ENCODE results near the gene ZCCHC3.
"Not testable (repeated sequence)": the region's sequence is repeated elsewhere in the genome, so short reads cannot be mapped to it uniquely, and the experiment has no call there.

The ZCCHC3 gene

DNA sequence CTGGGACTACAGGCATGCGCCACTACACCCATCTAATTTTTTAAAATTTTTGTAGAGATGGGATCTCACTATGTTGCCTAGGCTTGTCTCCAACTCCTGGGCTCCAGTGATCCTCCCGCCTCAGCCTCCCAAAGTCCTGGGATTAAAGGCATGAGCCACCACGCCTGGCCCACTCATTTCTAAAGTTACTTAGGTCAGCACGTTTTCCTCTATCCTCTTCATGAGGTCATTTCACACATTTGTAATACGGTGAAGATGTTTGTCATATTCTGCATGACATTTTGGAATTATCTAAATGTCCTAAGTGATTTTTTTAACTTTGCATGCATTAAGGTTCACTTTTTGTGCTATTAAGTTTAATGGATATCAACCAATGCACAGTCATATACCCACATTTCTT, 16.0 kb downstream of the ZCCHC3 start:
- no peak for DNase-seq (ENCODE audit: low read depth in 2 of 2)

DNA sequence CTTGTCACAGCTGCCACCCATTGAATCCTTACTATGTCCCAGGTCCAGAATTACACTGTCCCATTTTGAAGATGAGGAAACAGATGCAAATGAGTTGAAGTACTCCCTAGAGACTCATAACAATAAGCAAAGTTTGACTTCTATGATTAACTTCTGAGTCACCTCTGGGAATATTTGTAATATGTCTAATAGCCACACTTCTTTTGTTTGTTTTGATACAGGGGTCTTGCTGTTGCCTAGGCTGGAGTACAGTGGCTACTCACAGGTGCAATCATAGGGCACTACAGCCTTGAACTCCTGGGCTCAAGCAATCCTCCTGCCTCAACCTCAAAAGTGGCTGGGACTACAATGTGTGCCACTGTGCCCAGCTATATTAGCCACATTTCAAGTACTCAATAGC, 16.6 kb downstream of the ZCCHC3 start:
- no peak for DNase-seq (ENCODE audit: low read depth in 2 of 2)

DNA sequence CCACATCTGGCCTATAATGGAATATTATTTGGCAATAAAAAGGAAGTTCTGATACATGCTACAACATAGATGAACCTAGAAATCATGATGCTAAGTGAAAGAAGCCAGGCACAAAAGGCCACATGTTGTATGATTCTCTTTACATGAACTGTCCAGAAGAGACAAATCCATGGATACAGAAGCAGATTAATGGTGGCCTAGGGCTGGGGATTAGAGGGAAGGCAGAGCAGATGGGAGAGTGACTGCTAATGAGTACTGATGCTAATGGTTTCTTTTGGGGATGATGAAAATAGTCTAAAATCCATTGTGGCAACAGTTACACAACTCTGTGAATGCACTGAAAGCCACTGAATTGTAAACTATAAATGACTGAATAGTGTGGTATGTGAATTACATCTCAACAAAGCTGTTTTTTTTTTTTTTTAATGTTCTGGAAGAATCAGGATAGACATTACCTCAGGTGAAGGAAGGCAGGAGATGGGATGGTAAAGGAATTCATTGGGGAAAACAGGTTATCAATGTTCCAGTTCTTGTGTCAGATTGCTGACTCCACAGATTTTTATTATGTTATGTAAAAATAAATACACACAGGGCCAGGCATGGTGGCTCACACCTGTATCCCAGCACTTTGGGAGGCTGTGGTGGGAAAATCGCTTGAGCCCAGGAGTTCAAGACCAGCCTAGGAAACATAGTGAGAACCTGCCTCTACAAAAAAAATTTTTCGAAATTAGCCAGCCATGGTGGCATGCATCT, 19.1 kb downstream of the ZCCHC3 start:
- no peak for DNase-seq (ENCODE audit: low read depth in 2 of 2)

DNA sequence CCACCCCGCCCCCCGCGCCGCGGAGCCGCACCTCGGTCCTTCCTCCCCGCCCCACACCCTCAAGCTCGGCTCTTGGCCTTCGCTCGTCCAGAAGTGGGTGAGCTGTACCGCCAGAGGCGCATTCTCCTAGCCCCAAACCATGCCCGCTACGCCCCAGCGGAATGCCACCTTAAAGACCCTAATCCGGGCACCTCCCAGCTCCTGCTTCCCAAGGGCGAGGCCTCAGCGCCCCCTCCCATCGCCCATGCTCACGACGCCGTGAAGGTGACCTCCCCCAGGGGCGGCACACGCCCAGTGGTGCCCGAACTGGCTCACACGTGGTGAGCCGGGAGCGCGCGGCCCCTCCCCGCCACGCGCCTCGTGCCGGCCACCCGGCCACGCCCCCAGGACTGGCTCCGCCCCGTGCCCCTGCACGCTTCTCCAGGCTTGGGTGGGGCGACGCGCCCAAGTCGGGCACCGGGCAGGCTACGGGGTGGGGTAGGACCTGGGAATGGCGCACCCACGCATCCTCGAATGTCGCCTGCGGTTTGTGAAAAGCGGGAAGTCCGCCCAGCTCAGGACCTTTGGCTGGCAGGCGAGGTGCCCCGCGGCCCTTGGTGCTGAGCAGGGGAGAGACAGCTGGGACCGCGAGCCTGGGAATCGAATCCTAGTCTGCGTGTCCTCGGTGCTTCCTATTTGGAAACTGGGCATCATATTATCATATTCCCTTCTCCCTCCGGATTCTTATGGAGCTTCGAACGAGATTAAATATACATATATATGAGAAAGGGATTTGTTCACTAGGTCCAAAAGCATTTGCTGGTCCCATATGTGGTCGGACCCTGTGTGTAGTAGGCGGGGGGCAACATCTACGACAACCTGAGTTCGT, 27.0 kb downstream of the ZCCHC3 start:
- DNase-seq (ENCODE audit: low read depth in 2 of 2), result peak; percentile 82 to 83

DNA sequence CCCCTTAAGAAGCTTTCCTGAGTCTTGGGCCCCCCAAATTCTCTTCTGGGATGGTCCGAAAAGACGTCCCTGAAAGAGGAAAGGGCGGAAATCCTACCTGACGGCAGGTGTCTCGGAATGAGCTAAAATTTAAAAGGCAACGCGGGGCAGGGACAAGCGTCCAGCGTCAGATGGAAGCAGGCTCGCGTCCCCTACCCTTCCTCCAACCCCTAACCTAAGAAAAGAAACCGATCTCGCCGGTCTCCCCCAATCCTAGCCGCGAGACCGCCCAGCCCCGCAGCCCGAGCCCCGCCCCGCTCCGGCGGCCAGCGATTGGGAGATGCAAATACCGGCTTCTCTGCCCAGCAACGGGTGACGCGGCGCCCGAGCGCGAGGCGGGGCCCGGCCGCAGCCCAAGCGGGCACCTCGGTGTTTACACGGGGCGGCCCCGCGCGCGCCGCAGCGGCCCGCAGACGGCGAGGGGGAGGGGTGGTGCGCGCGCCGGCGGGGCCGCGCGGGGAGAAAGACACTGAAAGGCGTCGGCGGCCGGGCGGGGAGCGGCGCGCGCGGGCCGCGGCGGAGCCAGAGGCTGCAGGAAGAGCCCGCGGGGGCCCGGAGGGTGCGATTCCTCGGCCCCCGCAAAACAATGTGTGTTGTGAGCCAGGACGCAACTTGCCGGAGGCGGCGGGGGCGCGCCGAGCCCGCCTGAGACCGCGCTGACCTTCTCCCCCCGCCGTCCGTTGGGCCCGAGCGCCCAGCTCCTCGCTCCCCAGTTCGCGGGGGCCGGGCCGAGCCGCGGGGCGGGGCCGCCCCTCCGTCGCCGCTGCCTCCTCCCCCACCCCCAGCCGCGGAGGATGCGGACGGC, 27.9 kb downstream of the ZCCHC3 start, which contains the start of gene SOX12:
Gene SOX12, plus strand, starts transcription at position 508 of the 844 bp plus-strand sequence. CDS start 373 bp downstream, outside the sequence.
- DNase-seq (ENCODE audit: low read depth in 2 of 2), result peak; percentile 93 to 96

DNA sequence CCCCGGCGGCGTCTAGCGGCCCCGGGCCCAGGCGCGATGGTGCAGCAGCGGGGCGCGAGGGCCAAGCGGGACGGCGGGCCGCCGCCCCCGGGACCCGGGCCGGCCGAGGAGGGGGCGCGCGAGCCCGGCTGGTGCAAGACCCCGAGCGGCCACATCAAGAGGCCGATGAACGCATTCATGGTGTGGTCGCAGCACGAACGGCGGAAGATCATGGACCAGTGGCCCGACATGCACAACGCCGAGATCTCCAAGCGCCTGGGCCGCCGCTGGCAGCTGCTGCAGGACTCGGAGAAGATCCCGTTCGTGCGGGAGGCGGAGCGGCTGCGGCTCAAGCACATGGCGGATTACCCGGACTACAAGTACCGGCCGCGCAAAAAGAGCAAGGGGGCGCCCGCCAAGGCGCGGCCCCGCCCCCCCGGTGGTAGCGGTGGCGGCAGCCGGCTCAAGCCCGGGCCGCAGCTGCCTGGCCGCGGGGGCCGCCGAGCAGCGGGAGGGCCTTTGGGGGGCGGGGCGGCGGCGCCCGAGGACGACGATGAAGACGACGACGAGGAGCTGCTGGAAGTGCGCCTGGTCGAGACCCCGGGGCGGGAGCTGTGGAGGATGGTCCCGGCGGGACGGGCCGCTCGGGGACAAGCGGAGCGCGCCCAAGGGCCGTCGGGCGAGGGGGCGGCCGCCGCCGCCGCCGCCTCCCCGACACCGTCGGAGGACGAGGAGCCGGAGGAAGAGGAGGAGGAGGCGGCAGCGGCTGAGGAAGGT, 28.7 kb downstream of the ZCCHC3 start:
- no peak for DNase-seq (ENCODE audit: low read depth in 2 of 2)

DNA sequence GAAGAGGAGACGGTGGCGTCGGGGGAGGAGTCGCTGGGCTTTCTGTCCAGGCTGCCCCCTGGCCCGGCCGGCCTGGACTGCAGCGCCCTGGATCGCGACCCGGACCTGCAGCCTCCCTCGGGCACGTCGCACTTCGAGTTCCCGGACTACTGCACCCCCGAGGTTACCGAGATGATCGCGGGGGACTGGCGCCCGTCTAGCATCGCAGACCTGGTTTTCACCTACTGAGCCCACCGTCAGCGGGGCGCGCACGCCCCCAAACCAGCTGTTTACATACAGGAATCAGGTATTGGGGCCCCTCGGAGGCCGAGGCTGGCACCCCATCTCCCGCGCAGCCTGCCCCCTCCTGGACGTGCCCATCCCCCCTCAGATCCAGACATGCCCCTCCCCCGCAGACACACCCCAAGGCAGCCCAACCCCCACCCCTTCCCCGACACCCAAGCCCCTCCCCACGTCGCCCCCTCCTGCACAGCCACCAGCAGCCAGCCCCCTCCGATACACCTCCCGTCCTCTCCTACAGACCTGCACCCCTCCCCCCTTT, 29.3 kb downstream of the ZCCHC3 start:
- no peak for DNase-seq (ENCODE audit: low read depth in 2 of 2)

DNA sequence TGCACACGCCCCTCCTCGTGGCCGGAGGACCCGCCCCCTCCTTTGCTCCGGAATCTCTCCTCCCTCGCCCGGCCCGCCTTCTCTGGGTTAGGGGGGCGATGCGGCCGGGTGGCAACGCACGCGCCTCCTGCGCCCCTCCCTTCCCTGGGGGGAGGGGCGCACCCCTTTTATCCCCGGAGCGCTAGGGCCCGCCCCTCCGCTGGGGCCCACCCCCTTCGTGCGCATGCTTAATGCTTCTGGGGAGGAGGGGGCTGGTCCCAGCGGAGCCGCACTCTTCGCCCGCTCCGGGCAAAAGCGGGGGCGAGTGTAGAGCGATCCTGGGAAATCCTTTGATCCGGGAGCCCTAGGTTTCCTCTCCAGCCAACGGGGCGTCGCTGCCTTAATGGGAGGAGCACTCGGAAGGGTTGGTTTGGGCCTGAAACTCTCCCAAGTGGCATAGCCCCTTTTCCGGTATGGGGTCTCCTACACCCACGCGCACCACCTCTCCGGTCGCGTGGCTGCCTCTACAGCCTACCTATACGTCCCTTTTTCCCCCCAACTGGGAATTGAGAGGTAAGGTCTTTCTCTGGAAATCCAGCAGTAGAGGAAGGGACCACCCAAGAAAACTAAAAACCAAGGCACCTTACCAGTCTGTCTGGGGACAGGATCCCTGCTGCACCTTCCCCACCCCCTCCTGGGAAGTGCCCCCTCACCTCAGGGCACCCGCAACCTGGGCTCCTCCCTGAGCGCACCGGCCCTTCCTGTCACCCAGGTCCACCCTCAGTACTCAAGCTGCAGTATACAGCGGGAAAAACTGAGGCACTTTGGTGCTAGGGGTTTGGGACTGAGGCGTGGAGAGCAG, 30.0 kb downstream of the ZCCHC3 start:
- DNase-seq (ENCODE audit: low read depth in 2 of 2), result peak; percentile 44 to 66

DNA sequence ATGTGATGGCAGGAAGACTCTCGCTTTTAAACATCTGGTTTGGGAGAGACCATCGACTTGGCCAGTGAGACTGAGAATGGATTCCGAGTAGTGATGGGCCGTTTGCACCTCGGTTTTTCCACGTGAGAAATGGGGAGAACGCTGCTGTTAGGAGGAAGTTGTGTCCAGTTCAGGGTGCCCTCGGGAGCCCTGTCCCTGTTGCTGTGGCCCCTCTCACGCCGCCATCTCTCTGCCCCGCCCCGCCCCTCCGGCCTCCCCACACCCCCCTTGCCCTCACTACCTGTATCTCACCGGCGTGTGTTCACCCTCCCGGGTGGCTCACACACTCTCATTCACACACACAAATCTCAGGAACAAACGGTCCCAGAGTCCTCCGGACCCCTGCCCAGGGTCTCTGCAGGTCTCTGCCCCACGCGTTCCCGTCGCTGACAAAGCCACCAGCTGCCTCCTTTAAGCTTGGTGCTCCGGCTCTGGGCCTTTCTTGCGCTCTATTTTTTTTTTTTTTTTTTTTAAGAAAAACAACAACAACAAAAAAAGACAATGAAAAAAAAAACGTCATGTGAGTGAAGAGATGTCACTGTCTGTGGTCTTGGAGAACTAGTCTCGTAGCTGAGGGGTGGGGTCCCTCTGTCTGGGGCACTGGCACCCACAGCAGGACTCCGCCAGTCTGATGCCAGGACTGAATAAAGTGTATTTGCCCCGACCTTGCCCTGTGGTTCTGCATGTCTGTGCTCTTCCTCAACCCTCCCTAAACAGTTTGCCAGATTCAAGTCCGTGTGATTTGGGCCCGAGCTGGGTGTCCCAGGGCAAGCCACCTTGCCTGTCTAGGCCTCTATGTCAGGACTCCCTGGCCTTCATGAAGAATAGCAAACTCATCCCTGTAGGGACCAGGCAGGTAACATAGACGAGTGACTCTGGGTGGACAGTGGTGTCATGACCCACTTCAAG, 30.9 kb downstream of the ZCCHC3 start:
- DNase-seq (ENCODE audit: low read depth in 2 of 2), result no peak

DNA sequence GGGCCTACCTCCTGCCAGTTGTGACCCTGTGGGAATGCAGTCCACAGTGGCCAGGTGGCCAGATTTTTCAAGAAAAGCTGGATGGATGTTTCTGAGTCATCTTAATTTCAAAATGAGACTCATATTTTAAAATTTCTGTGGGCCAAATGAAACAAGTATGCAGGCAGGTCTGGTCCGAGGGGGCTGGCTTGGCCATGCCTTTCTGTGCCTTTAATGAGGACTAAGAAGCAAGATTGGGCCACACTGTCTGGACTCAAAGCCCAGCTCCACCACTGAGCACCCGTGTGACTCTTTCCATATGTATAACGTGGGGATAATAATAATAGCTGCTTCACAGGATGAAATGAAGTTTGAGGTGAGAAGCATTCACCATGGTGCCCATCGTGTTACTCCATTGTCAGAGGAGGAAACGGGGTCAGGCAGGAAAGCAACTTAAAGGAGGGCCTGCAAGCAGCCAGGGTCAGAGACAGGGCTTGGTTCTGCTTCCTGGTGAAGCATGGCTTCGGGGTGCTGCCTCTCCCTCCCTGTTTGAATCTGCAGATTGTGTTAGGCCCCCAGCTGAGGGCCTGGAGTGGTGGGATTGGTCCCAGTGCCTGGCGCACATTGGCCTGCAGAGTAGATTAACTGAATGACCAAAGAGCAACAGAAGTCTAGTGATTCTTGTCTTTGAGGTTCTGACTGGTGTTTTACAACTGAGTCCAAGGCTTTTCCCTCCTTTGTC, 31.8 kb downstream of the ZCCHC3 start:
- DNase-seq (ENCODE audit: low read depth in 2 of 2), result no peak

DNA sequence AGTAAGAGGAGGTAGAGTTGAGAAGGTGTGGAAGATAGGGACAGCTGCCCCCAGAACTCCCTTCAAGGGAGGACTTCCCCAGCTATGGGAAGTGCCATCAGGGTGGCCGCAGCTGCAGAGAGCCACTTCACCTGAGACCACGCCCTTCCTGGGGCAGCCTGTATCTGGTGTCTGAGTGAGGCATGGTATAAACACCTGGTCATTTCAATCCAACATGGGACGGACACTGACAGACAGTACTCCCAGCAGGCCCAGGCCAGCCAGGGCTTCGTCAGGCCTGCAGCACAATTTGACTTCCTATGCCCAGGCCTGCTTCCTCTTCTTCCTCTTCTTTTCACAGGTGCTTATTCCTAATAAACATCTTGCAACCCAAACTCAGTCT, 32.5 kb downstream of the ZCCHC3 start:
- DNase-seq (ENCODE audit: low read depth in 2 of 2), result no peak

DNA sequence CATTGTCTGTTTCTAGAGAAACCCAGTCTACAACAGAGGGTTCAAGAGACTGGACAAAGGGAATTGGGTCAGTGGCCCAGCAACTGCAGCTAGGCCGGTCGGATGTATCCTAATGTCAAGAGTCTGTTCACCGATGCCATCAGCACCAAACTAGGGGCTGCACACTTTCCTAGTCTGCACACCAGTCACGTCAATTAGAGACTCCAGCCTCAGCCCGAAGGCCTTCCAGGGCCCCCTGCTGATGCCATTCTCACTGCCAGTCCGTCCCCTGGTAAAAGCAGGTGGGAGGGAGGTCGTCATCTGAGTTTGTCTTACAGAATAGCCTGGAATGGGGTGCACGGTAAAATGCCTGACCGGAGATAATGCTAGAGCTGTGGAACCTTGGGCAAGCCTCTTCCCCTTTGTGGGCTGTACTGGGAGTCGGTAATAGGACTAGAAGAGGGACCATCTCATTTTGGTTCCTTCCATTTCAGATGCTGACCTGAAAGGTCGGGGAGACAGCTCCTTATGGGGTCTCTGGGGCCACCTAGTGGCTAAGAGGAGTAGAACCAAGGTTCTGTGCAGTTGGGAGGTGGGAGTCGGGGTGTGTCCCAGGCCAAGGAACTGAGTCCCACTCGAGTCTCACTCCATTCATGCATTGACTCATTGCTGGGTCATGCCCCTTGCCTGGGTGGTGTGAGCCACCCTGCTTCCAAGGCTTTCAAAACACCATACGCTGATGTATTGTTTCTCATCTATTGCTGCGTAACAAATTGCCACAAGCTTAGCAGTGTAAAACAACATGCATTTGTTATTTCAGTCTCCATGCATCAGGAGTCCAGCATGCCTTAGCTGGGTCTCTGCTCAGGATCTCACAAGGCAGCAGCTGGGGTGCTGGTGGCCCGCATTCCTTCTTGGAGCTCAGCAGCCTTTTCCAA, 33.1 kb downstream of the ZCCHC3 start:
- DNase-seq (ENCODE audit: low read depth in 2 of 2), result peak in 1 of 2 donors; percentile 18

DNA sequence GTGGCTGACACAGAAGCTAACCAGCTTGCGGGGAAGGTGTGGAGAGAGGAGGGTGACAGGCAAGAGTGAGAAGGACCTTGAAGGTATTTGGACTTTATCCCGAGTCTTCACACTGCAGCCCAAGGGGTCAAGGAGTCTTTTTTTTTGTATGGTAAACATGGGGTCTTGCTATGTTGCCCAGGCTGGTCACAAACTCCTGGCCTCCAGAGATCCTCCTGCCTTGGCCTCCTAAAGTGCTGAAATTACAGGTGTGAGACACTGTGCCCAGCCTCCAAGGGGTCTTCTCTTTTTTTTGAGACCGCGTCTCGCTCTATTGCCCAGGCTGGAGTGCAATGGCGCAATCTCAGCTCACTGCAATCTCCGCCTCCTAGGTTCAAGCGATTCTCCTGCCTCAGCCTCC, 37.2 kb downstream of the ZCCHC3 start:
- no peak for DNase-seq (ENCODE audit: low read depth in 2 of 2)

DNA sequence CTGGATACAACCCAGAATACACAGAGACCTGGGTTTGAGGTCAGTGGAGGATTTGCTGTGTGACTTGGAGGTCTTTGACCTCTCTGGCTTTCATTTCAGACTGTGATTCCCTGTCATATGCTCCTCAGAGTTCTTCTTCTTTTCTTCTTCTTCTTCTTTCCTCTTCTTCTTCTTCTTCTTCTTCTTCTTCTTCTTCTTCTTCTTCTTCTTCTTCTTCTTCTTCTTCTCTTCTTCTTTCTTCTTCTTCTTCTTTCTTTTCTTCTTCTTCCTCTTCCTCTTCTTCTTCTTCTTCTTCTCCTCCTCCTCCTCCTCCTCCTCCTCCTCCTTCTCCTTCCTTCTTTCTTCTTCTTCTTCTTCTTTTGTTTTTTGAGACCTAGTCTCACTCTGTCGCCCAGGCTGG, 38.7 kb downstream of the ZCCHC3 start:
- DNase-seq (ENCODE audit: low read depth in 2 of 2), result not testable (repeated sequence)

DNA sequence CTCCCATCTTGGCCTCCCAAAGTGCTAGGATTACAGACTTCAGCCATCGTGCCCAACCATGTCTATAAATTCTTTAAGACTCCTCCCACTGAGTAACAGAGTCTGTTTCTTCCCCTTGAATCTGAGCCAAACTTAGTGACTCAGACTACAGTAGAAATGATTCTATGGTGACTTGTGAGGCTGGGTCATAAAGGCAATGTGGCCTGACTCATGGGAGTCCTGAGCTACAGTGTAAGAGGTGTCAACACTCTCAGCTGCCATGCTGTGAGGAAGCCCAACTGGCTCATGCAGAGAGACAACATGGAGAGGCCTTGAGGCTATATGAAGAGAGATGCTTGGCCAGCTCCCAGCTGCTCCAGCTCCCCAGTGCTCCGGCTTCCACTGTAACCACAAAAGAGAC, 44.3 kb downstream of the ZCCHC3 start:
- no peak for DNase-seq (ENCODE audit: low read depth in 2 of 2)

DNA sequence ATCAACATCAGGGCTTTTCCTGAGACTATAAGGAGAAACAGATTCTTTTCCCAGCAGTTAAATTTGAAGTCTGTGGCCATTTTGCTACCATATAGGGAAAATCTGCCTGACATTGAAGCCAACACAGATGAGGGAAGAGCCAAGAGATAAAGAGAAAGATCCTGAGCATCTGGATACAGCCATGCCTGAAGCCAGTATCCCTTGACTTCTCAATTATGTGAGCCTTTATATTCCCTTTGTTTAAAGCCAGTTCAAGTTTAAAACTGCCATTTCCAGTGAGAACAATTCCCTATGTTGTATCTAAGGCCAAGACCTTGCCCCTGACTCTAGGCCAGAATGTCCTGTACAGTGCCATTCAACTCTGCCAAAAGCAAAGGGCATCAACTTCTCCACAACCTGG, 45.7 kb downstream of the ZCCHC3 start:
- DNase-seq (ENCODE audit: low read depth in 2 of 2), result no peak

DNA sequence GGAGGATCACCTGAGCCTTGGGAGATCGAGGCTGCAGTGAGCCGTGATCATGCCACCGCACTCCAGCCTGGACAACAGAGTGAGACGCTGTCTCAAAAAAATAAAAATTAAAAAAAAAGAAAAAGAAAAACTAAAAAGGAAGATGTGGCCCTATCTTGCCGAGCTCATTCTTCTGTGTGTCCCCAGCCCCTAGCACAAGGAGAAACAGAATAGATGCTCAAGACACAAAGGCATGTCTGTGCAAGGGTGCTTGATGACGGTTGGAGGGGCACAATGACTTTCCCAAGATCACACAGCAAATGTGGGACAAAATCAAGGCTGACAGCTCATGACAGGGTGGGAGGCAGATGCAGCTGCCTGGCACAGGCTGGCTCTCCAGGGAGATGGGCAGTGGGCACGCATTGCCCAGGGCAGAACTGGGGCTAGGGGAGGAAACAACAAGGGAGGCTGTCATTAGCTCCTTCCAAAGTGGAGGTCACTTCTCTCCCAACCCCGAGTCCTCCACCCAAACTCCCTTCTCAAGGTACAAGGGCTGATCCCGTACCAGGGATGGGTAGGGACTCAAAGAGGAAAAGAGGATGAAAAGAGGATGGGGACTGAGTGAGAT, 48.8 kb downstream of the ZCCHC3 start:
- no peak for DNase-seq (ENCODE audit: low read depth in 2 of 2)

Measured in stimulated activated CD8-positive, alpha-beta memory T cell treated with anti-CD3 and anti-CD28 coated beads, Interleukin-2, amount 100 ng/mL, for 1 hour (primary cell).